GM23248 (cell line): ENCODE data around the gene SHMT1. TPM values are rescaled to one million over a fixed set of nuclear protein-coding genes. Genes with fewer than 3 reads are reported as not detected.
"Not testable (repeated sequence)": the region's sequence is repeated elsewhere in the genome, so short reads cannot be mapped to it uniquely, and the experiment has no call there.

Experiments
- DNase-seq: peaks from one replicate; pipeline ENCODE4 v3.0.0-alpha.2; 2015
- H2AFZ ChIP-seq: fragments of 200-600 bp; sonication (generic); 2 replicates; pipeline ENCODE4 v1.6.1; 2016; ENCODE audit warnings: antibody characterized with exemption
- H3F3A ChIP-seq: fragments of 200-600 bp; sonication (generic); 2 replicates; pipeline ENCODE4 v1.6.1; 2016; ENCODE audit warnings: mild to moderate bottlenecking, antibody characterized with exemption, mixed run types; ENCODE audit not compliant: insufficient read depth
- H3K27ac ChIP-seq: fragments of 200-600 bp; sonication (generic); 2 replicates; pipeline ENCODE4 v1.5.1; 2016; ENCODE audit warnings: mild to moderate bottlenecking
- H3K27me3 ChIP-seq: fragments of 200-600 bp; sonication (generic); replicated peaks from 2 replicates; pipeline ENCODE4 v1.6.1; 2016; ENCODE audit warnings: mild to moderate bottlenecking; ENCODE audit not compliant: insufficient read depth
- H3K36me3 ChIP-seq: fragments of 200-600 bp; sonication (generic); 2 replicates; pipeline ENCODE4 v1.6.1; 2016; ENCODE audit warnings: low read depth, mild to moderate bottlenecking
- H3K4me1 ChIP-seq: fragments of 200-600 bp; sonication (generic); 2 replicates; pipeline ENCODE4 v1.6.1; 2016; ENCODE audit warnings: mild to moderate bottlenecking; ENCODE audit not compliant: insufficient read depth
- H3K4me2 ChIP-seq: fragments of 200-600 bp; sonication (generic); one replicate; pipeline ENCODE4 v1.6.1; 2016; ENCODE audit warnings: mild to moderate bottlenecking; ENCODE audit not compliant: unreplicated experiment
- H3K4me3 ChIP-seq: fragments of 200-600 bp; sonication (generic); 2 replicates; pipeline ENCODE4 v1.5.1; 2016; ENCODE audit warnings: mild to moderate bottlenecking
- H3K79me2 ChIP-seq: fragments of 200-600 bp; sonication (generic); 2 replicates; pipeline ENCODE4 v1.6.1; 2016; ENCODE audit warnings: mild to moderate bottlenecking; ENCODE audit not compliant: insufficient read depth
- H3K9ac ChIP-seq: fragments of 200-600 bp; sonication (generic); 2 replicates; pipeline ENCODE4 v1.6.1; 2016; ENCODE audit warnings: mild to moderate bottlenecking
- H3K9me2 ChIP-seq: fragments of 200-600 bp; sonication (generic); 2 replicates; pipeline ENCODE4 v1.6.1; 2016; ENCODE audit warnings: mixed run types, mild to moderate bottlenecking, moderate library complexity; ENCODE audit not compliant: insufficient read depth
- H3K9me3 ChIP-seq: fragments of 200-600 bp; sonication (generic); one replicate; pipeline ENCODE4 v1.6.1; 2017; ENCODE audit warnings: low read depth
- H4K20me1 ChIP-seq: fragments of 200-600 bp; sonication (generic); 2 replicates; pipeline ENCODE4 v1.6.0; 2016; ENCODE audit not compliant: insufficient read depth
- EZH2 ChIP-seq: fragments of 200-600 bp; sonication (generic); IDR thresholded peaks from 2 replicates; pipeline ENCODE4 v1.6.1; 2018; ENCODE audit warnings: antibody characterized with exemption, mild to moderate bottlenecking; ENCODE audit not compliant: insufficient read depth, poor library complexity, severe bottlenecking
- EZH2phosphoT487 ChIP-seq: fragments of 200-600 bp; sonication (generic); IDR thresholded peaks from 2 replicates; pipeline ENCODE4 v1.6.1; 2018; ENCODE audit warnings: antibody characterized with exemption, moderate library complexity, mild to moderate bottlenecking, low read depth; ENCODE audit not compliant: insufficient read depth
- WGBS, 2 experiments: methylation state at CpG; one replicate each; pipeline ENCODE4 v1.1.6; 2015 to 2017; ENCODE audit warnings: low lambda C conversion rate in 2 of 2, low coverage in 1 of 2; ENCODE audit errors: missing lambda C conversion rate in 2 of 2; 5-methylcytosine and 5-hydroxymethylcytosine counted together
- in situ Hi-C: fragments of 300-500 bp; cut with MboI; formaldehyde crosslinking; loops from 2 replicates; pipeline ENCODE4 v1.15.0; 2020
- polyA plus RNA-seq: library from polyadenylated mRNA; unstranded; fragments of >200 nt; fragmentation: Nextera tagmentation; extraction: Ambion mirVana; gene quantifications from 2 replicates; pipeline ENCODE4 v1.2.1, GENCODE V29; 2016
- total RNA-seq: library from RNA; depleted of rRNA; stranded (reverse); fragments of >200 nt; shearing (Covaris generic); gene quantifications from 2 replicates; pipeline ENCODE4 v1.2.3, GENCODE V29; 2014

The SHMT1 gene
- total and polyA plus RNA-seq, 2 experiments from 2014 or later: 3.5 to 5.9 TPM

DNA sequence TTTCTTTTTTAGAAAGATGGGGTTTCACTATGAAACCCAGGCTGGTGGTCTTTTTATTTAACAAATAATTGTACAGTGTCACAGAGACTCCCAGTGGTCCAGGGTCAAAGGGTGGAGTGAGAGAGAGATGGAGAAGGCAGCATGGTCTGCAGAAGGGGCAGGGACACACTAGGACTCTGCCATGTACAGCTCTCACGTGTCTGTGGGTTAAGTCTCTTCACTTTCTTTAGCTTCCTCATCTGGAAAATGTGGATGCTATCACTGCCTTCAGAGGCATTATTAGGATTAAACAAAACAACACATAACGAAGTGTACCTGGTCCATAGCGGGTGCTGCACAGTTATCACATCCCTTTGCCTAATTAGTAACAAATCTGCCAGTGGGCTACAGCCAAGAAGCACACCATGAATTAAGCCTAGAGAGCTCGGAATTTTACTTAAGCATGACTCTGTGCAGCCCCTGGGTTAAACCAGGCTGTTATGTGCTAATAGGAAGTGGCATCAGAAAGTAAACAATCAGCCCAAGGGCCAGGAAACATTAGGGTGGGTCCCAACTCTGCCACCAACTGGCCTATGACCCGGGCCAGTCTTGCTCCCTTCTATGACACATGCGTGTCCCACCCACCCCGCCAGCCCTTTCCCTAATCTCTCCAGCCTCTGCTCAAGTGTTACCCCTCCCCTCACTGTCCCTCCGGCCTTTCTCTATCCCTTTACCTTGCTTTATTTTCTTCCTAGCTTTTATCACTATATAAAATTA, 62.4 kb downstream of the SHMT1 start:
- Histone ChIP-seq H3K36me3 (peaks cover 53% of the 10 kb centered on the region), H3K4me1 (no peaks in the 10 kb centered on the region), H3K9me3 (no peaks in the 10 kb centered on the region), H3F3A (no peaks in the 10 kb centered on the region), H3K4me2 (no peak overlapping the region), H3K4me3 (no peak overlapping the region), H3K27ac (no peak overlapping the region), H3K9me2 (no peaks in the 10 kb centered on the region), H3K27me3 (no peaks in the 10 kb centered on the region), H3K79me2 (peaks cover 14% of the 10 kb centered on the region; the same call in 1 of the 2 replicates), H3K9ac (no peak overlapping the region), H2AFZ (no peak overlapping the region), H4K20me1 (no peaks in the 10 kb centered on the region)
- in situ Hi-C loops: no loop called here
- DNase-seq: no peak
- TF ChIP-seq EZH2phosphoT487 (no peak), EZH2 (no peak)
- 92 to 94% methylated on average over 8 of the region's 8 CpGs for WGBS, 2 experiments

DNA sequence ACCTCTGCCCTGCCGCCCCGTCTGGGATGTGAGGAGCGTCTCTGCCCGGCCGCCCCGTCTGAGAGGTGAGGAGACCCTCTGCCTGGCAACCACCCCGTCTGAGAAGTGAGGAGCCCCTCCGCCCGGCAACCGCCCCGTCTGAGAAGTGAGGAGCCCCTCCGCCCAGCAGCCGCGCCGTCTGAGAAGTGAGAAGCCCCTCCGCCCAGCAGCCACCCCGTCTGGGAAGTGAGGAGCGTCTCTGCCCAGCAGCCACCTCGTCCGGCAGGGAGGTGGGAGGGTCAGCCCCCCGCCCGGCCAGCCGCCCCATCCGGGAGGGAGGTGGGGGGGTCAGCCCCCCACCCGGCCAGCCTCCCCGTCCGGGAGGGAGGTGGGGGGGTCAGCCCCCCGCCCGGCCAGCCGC, 65.3 kb downstream of the SHMT1 start:
- H3K27me3 ChIP-seq, H3K9me2 ChIP-seq, H3F3A ChIP-seq, H4K20me1 ChIP-seq, H2AFZ ChIP-seq, DNase-seq, H3K79me2 ChIP-seq, H3K27ac ChIP-seq, H3K4me1 ChIP-seq, H3K4me3 ChIP-seq, H3K4me2 ChIP-seq, H3K9me3 ChIP-seq, H3K9ac ChIP-seq, in situ Hi-C loops: not testable (repeated sequence)
- WGBS, 2 experiments: 92 to 100% methylated on average over 3 to 12 of the region's 30 CpGs
- H3K36me3 ChIP-seq: peaks cover 38% of the 10 kb centered on the region

GRCh38 chr17:18291718-18292540, 71.4 kb downstream of the SHMT1 start:
- Histone ChIP-seq H3F3A (no peaks in the 10 kb centered on the region), H3K9me3 (no peaks in the 10 kb centered on the region), H3K36me3 (peaks cover 29% of the 10 kb centered on the region), H3K4me1 (no peaks in the 10 kb centered on the region), H4K20me1 (no peaks in the 10 kb centered on the region), H3K4me3 (no peak overlapping the region), H3K27ac (no peak overlapping the region), H3K9me2 (no peaks in the 10 kb centered on the region), H3K4me2 (no peak overlapping the region), H2AFZ (no peak overlapping the region), H3K9ac (no peak overlapping the region), H3K79me2 (no peaks in the 10 kb centered on the region), H3K27me3 (no peaks in the 10 kb centered on the region)
- WGBS, 2 experiments: 88% methylated on average over 15 of the region's 15 CpGs
- in situ Hi-C loops: no loop called here
- TF ChIP-seq EZH2phosphoT487: no peak
- no peak for TF ChIP-seq EZH2
- DNase-seq: no peak

DNA sequence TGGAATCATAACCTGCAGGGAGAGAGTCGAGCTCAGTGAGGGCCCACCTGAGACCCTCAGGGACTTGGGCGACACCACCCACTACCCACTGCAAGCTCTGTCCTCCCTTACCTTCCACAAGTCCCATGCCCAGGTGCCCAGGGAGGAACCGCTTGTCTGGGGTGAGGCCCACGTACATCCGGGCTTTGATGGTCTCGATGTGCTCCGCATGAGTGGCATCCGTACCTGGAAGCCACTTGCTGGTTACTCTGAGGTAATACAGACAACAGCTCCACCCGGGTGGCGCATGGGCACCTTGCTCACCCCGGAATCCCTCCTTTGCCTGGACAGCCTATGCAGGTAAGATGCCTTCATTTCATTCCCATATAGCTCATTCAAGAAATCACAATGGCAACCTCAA, 78.1 kb downstream of the SHMT1 start:
- no peaks in the 10 kb centered on the region for H3F3A ChIP-seq
- no peak overlapping the region for H3K4me3 ChIP-seq
- no peak overlapping the region for H3K27ac ChIP-seq
- H3K27me3 ChIP-seq: no peaks in the 10 kb centered on the region
- H3K9me3 ChIP-seq: no peaks in the 10 kb centered on the region
- in situ Hi-C loops: no loop called here
- no peak overlapping the region for H2AFZ ChIP-seq
- H3K4me1 ChIP-seq: no peaks in the 10 kb centered on the region
- no peak for TF ChIP-seq EZH2phosphoT487
- no peak for TF ChIP-seq EZH2
- H3K9me2 ChIP-seq: no peaks in the 10 kb centered on the region
- DNase-seq: no peak
- H3K79me2 ChIP-seq: no peaks in the 10 kb centered on the region
- no peaks in the 10 kb centered on the region for H4K20me1 ChIP-seq
- no peak overlapping the region for H3K9ac ChIP-seq
- H3K4me2 ChIP-seq: no peak overlapping the region
- peaks cover 41% of the 10 kb centered on the region for H3K36me3 ChIP-seq
- 96 to 97% methylated on average over 11 of the region's 11 CpGs for WGBS, 2 experiments
